Measurements from ENCODE around the gene TRAPPC5.

Gene TRAPPC5

DNA sequence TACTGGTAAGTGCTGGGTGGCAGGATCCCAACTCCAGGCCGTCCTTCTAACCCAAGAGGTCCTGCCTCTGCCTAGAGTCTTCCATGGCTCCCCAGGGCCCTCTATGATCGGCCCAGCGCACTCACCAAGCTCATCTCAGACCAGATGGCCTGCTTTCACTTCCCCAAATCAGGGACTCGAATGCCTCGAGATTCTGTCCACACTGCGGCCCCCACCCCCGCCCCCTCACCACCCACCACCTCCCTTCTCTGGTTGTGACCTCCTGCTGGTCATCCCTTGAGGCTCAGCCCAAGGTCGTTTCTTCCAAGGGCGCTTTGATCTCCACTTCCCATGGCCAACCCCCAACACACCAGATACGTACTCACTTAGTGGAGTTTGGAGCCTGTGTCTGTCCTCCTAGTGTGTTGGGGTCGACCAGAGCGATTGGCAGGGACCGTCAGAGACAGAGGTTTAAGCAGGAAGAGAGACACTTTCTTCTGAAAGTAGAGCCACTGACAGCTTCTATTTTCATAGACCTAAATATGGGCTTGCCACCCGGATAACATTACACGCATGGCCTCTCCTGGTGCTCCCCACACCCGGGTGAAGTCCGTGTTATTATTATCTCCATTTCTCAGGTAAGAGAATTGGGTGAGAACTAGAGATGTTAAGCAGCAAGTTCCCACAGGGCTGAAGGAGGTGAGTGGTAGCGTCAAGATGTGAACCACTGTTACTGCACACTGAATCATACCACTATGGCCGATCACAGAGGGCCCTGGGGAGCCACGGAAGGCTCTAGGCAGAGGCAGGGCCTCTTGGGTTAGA lies 21.2 kb downstream of the TRAPPC5 start, which contains the start of gene FCER2:
Gene FCER2 (minus strand): TSS at position 478 of the 804 bp plus-strand sequence. CDS start 2,371 bp downstream, outside the sequence.
- no peaks in the 10 kb centered on the region for H3K4me1 ChIP-seq (ENCODE audit: low read length)
- H4K20me1 ChIP-seq (ENCODE audit: insufficient read depth, low read length) = no peaks in the 10 kb centered on the region
- TF ChIP-seq EZH2phosphoT487 (IDR thresholded peaks at IDR 0.05; ENCODE audit: low read length) = no peak
- TF ChIP-seq, protein P1, sequence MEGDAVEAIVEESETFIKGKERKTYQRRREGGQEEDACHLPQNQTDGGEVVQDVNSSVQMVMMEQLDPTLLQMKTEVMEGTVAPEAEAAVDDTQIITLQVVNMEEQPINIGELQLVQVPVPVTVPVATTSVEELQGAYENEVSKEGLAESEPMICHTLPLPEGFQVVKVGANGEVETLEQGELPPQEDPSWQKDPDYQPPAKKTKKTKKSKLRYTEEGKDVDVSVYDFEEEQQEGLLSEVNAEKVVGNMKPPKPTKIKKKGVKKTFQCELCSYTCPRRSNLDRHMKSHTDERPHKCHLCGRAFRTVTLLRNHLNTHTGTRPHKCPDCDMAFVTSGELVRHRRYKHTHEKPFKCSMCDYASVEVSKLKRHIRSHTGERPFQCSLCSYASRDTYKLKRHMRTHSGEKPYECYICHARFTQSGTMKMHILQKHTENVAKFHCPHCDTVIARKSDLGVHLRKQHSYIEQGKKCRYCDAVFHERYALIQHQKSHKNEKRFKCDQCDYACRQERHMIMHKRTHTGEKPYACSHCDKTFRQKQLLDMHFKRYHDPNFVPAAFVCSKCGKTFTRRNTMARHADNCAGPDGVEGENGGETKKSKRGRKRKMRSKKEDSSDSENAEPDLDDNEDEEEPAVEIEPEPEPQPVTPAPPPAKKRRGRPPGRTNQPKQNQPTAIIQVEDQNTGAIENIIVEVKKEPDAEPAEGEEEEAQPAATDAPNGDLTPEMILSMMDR (IDR thresholded peaks at IDR 0.05; ENCODE audit: low read length) = no peak
- no peak for TF ChIP-seq EZH2 (optimal IDR thresholded peaks at IDR 0.05; ENCODE audit: low read depth, low read length)
- no peaks in the 10 kb centered on the region for H3K9me3 ChIP-seq (replicated peaks; ENCODE audit: insufficient read depth, low read length)
- H3F3A ChIP-seq (ENCODE audit: insufficient read depth, low read length) = no peaks in the 10 kb centered on the region
- H3K36me3 ChIP-seq (replicated peaks; ENCODE audit: insufficient read depth, low read length) = no peaks in the 10 kb centered on the region
- no peak within 1 kb of the TSS for H3K4me2 ChIP-seq (ENCODE audit: low read depth, low read length)
- H3K27ac ChIP-seq (ENCODE audit: low read length) = no peak within 1 kb of the TSS
- H3K79me2 ChIP-seq (ENCODE audit: low read length) = no peaks in the 10 kb centered on the region
- DNase-seq = no peak
- H3K27me3 ChIP-seq (replicated peaks; ENCODE audit: insufficient read depth, low read length) = peaks cover 89% of the 10 kb centered on the region
- no peak within 1 kb of the TSS for H3K9ac ChIP-seq (ENCODE audit: low read length)
- H3K9me2 ChIP-seq (replicated peaks; ENCODE audit: insufficient read depth, low read length) = no peaks in the 10 kb centered on the region
- no peak within 1 kb of the TSS for H3K4me3 ChIP-seq (ENCODE audit: low read length)
- no peak within 1 kb of the TSS for H2AFZ ChIP-seq (ENCODE audit: low read length)

DNA sequence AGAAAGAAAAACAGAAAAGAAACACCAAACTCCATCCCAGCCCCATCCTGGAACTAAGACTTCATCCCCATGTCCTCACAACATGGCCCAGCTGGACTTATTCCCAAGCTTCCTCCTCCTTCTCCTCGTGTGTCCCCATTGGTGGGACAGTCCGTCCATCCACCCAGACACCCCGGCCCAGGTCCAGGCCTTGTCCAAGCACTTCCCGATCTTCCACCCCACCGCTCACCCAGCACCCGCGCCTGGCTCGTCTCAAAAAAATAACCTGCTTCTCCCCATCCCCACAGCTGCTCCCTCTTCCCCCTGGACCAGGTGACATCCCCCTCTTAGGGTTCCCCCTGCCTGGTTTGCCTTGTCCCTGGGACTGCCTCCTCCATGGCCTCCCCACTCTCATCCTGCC lies 22.7 kb downstream of the TRAPPC5 start:
- H3K9ac ChIP-seq (ENCODE audit: low read length) = no peak overlapping the region
- H3K79me2 ChIP-seq (ENCODE audit: low read length) = no peaks in the 10 kb centered on the region
- no peak overlapping the region for H3K4me3 ChIP-seq (ENCODE audit: low read length)
- H3K4me2 ChIP-seq (ENCODE audit: low read depth, low read length) = no peak overlapping the region
- no peaks in the 10 kb centered on the region for H3K9me3 ChIP-seq (replicated peaks; ENCODE audit: insufficient read depth, low read length)
- H3K9me2 ChIP-seq (replicated peaks; ENCODE audit: insufficient read depth, low read length) = no peaks in the 10 kb centered on the region
- no peaks in the 10 kb centered on the region for H3F3A ChIP-seq (ENCODE audit: insufficient read depth, low read length)
- no peaks in the 10 kb centered on the region for H3K4me1 ChIP-seq (ENCODE audit: low read length)
- H3K27ac ChIP-seq (ENCODE audit: low read length) = no peak overlapping the region
- no peaks in the 10 kb centered on the region for H3K36me3 ChIP-seq (replicated peaks; ENCODE audit: insufficient read depth, low read length)
- TF ChIP-seq, protein P1 (IDR thresholded peaks at IDR 0.05; ENCODE audit: low read length) = no peak
- H3K27me3 ChIP-seq (replicated peaks; ENCODE audit: insufficient read depth, low read length) = peaks cover 85% of the 10 kb centered on the region
- H4K20me1 ChIP-seq (ENCODE audit: insufficient read depth, low read length) = no peaks in the 10 kb centered on the region
- no peak overlapping the region for H2AFZ ChIP-seq (ENCODE audit: low read length)
- DNase-seq = no peak

DNA sequence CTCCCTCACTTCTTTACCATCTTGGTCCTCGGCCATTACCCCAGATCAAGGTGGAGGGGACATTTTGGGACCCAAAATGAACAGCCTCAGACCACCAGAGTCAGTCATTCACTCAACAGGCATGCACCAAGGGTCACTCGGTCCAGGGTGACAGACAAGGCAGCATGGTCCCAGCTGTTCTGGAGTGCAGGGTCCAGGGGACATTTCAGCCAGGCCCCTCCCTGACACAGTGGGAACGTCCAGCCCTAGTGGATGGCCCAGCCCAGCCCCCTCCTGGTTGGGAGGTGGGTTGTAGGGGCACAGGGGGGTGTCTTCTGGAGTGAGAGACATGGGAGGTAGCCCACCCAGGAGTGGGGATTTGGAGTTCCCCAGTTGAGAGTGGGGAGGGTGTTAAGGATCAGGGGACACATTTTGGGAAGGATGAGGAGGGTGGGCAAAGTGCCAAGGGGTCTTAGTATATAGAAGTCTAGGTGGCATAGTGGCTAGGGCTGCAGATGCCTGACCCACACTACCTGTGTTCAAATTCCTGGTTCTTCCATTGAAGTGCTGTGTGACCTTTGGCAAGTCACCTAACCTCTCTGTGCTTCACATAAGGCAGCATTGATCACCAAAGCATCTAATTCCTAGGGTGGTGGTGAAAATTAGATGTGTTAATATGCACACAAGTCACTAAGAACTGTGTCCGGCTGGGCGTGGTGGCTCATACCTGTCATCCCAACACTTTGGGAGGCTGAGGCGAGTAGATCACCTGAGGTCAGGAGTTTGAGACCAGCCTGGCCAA lies 23.8 kb downstream of the TRAPPC5 start:
- Histone ChIP-seq H3K79me2 (ENCODE audit: low read length) (no peaks in the 10 kb centered on the region), H3K4me3 (ENCODE audit: low read length) (no peak overlapping the region), H3K27ac (ENCODE audit: low read length) (no peak overlapping the region), H3F3A (ENCODE audit: insufficient read depth, low read length) (no peaks in the 10 kb centered on the region), H4K20me1 (ENCODE audit: insufficient read depth, low read length) (no peaks in the 10 kb centered on the region), H3K4me2 (ENCODE audit: low read depth, low read length) (no peak overlapping the region), H2AFZ (ENCODE audit: low read length) (no peak overlapping the region), H3K9me2 (replicated peaks; ENCODE audit: insufficient read depth, low read length) (no peaks in the 10 kb centered on the region), H3K9me3 (replicated peaks; ENCODE audit: insufficient read depth, low read length) (no peaks in the 10 kb centered on the region), H3K4me1 (ENCODE audit: low read length) (no peaks in the 10 kb centered on the region), H3K9ac (ENCODE audit: low read length) (no peak overlapping the region), H3K36me3 (replicated peaks; ENCODE audit: insufficient read depth, low read length) (no peaks in the 10 kb centered on the region), H3K27me3 (replicated peaks; ENCODE audit: insufficient read depth, low read length) (peaks cover 84% of the 10 kb centered on the region)
- TF ChIP-seq EZH2phosphoT487 (IDR thresholded peaks at IDR 0.05; ENCODE audit: low read length) = no peak
- TF ChIP-seq, protein P1 (IDR thresholded peaks at IDR 0.05; ENCODE audit: low read length) = no peak
- no peak for DNase-seq
